Fibroblast of villous mesenchyme (primary cell): ENCODE measurements around the gene ANTXR2. TPM values are rescaled to one million over a fixed set of nuclear protein-coding genes. Genes with fewer than 3 reads are reported as not detected.

Source experiments
- DNase-seq: peaks from one replicate; pipeline ENCODE4 v3.0.0-alpha.2; 2010; ENCODE audit warnings: low read depth
- H3K4me3 ChIP-seq: 2 replicates; pipeline ENCODE4 v1.5.1; 2011; ENCODE audit warnings: low read depth, mild to moderate bottlenecking, low read length
- total RNA-seq: library from RNA; depleted of rRNA; stranded (reverse); fragments of >200 nt; gene quantifications from 2 replicates; pipeline ENCODE4 v1.2.3, GENCODE V29; 2012
- TF ChIP-seq, protein P1 (sequence below): IDR thresholded peaks from 2 replicates; pipeline ENCODE4 v1.5.1; 2012; ENCODE audit warnings: low read depth, mild to moderate bottlenecking, low read length; ENCODE audit not compliant: insufficient read depth

The ANTXR2 gene
- total RNA-seq, 1 donor: 107 TPM

- DNase-seq: peak; percentile 72
- TF ChIP-seq, protein P1, sequence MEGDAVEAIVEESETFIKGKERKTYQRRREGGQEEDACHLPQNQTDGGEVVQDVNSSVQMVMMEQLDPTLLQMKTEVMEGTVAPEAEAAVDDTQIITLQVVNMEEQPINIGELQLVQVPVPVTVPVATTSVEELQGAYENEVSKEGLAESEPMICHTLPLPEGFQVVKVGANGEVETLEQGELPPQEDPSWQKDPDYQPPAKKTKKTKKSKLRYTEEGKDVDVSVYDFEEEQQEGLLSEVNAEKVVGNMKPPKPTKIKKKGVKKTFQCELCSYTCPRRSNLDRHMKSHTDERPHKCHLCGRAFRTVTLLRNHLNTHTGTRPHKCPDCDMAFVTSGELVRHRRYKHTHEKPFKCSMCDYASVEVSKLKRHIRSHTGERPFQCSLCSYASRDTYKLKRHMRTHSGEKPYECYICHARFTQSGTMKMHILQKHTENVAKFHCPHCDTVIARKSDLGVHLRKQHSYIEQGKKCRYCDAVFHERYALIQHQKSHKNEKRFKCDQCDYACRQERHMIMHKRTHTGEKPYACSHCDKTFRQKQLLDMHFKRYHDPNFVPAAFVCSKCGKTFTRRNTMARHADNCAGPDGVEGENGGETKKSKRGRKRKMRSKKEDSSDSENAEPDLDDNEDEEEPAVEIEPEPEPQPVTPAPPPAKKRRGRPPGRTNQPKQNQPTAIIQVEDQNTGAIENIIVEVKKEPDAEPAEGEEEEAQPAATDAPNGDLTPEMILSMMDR: no peak
- no peak overlapping the region for H3K4me3 ChIP-seq
Observed at GRCh38 chr4:79913581-79913980, 159.4 kb downstream of the ANTXR2 start.

GRCh38 chr4:79907001-79907400, 166.0 kb downstream of the ANTXR2 start:
- TF ChIP-seq, protein P1: no peak
- DNase-seq: peak; percentile 41
- no peak overlapping the region for H3K4me3 ChIP-seq

DNA sequence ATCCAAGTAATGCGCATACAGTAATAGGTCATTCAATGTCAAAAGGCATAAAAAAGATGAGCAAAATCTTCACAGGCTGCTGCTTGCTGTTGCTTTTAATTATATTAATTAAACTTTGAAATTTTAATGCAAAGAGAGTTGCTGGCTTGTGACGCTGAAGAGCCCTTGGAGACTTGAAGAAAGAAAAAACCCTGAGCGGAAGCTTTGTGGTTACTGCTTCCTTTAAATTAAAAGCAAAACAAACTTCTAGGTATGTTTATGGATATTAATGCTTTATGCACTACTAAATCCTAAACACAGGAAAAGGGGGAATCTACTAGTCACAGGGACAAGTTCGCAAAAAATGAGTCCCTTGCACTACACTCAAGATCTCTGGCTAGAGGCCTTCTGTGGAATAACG, 166.7 kb downstream of the ANTXR2 start:
- H3K4me3 ChIP-seq: no peak overlapping the region
- TF ChIP-seq, protein P1: no peak
- no peak for DNase-seq

DNA sequence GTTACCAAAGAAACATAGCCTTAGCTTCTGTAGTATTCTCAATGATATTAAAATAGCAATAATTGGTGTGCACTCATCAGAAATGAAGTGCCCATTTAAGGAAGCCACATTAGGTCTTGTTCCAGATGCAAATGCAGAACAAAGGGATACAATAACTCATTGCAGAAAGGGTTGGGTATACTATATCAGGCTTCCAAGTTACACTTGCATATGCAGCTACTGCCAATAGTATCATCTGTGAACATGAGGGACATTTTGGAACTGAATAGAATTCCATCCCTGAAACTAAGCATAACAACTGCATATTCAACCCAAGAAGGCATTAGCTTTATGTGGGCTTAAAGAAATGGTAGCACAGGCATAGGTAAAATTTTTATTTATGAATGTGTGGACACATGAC, 167.8 kb downstream of the ANTXR2 start:
- TF ChIP-seq, protein P1: no peak
- no peak for DNase-seq
- H3K4me3 ChIP-seq: no peak overlapping the region

- TF ChIP-seq, protein P1: no peak
- DNase-seq: no peak
- H3K4me3 ChIP-seq: no peak overlapping the region
Observed at GRCh38 chr4:79904331-79904730, 168.7 kb downstream of the ANTXR2 start.

DNA sequence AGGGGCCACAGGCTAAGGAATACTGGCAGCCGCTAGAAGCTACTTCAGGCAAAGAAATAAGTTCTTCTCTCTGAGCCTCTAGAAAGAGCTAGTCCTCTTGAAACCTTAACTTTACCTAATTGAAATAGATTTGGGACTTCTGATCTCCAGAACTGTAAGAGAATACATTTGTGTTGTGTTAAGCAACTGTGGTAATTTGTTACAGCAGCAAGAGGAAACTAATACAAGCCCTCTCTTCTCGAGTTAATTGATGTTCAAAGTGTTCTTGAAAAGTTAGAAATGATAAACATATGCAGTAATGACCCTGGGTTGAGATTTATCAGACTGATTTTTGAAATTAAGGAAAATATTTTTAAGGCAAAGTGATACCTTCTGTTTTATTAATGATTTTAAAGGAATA, 172.8 kb downstream of the ANTXR2 start:
- no peak for DNase-seq
- no peak overlapping the region for H3K4me3 ChIP-seq
- TF ChIP-seq, protein P1: no peak

- TF ChIP-seq, protein P1: no peak
- no peak for DNase-seq
- no peak overlapping the region for H3K4me3 ChIP-seq
Observed at GRCh38 chr4:79899481-79899880, 173.5 kb downstream of the ANTXR2 start.
